IMR-90 (cell line): Measurements from ENCODE around the gene PRKAR1B.

Experiments used
- CHD1 ChIP-seq: IDR thresholded peaks from 2 replicates; pipeline ENCODE4 v1.6.1; 2012; ENCODE audit warnings: low read depth, low read length, improper control_type of control experiment
- MAZ ChIP-seq: IDR thresholded peaks from 2 replicates; pipeline ENCODE4 v1.6.1; 2012; ENCODE audit warnings: low read depth, mild to moderate bottlenecking, low read length, improper control_type of control experiment, moderate library complexity, borderline replicate concordance
- MXI1 ChIP-seq: IDR thresholded peaks from 2 replicates; pipeline ENCODE4 v1.6.1; 2012; ENCODE audit warnings: low read depth, mild to moderate bottlenecking, low read length, moderate library complexity, borderline replicate concordance
- NFE2L2 ChIP-seq: fragments of 150-350 bp; IDR thresholded peaks from 2 replicates; pipeline ENCODE4 v1.6.1; 2016; ENCODE audit warnings: low read depth, mild to moderate bottlenecking, low read length
- POLR2A ChIP-seq: IDR thresholded peaks from 2 replicates; pipeline ENCODE4 v1.6.1; 2012; ENCODE audit warnings: mild to moderate bottlenecking, low read depth, low read length
- RAD21 ChIP-seq: IDR thresholded peaks from 2 replicates; pipeline ENCODE4 v1.6.1; 2012; ENCODE audit warnings: low read length, improper control_type of control experiment
- RCOR1 ChIP-seq: IDR thresholded peaks from 2 replicates; pipeline ENCODE4 v1.6.1; 2012; ENCODE audit warnings: mild to moderate bottlenecking, low read length, improper control_type of control experiment; ENCODE audit not compliant: insufficient replicate concordance
- SMC3 ChIP-seq: fragments of 150-350 bp; IDR thresholded peaks from 2 replicates; pipeline ENCODE4 v1.6.1; 2016; ENCODE audit warnings: low read depth, mild to moderate bottlenecking, antibody characterized with exemption, low read length, moderate library complexity
- TF ChIP-seq, protein P1 (sequence below): conservative IDR thresholded peaks from 2 replicates; pipeline ENCODE4 v1.5.1; 2012; ENCODE audit warnings: mild to moderate bottlenecking, low read depth, low read length, improper control_type of control experiment
- TF ChIP-seq, protein P2 (sequence below): fragments of 150-350 bp; IDR thresholded peaks from 2 replicates; pipeline ENCODE4 v1.6.1; 2017; ENCODE audit warnings: mild to moderate bottlenecking, antibody characterized with exemption, low read length, low read depth
- TF ChIP-seq, protein P3 (sequence below): fragments of 150-350 bp; IDR thresholded peaks from 2 replicates; pipeline ENCODE4 v1.6.1; 2016; ENCODE audit warnings: low read depth, mild to moderate bottlenecking, low read length, moderate library complexity, borderline replicate concordance

GRCh38 chr7:759569-759968, 32.5 kb upstream of the PRKAR1B start:
- TF ChIP-seq, protein P1, sequence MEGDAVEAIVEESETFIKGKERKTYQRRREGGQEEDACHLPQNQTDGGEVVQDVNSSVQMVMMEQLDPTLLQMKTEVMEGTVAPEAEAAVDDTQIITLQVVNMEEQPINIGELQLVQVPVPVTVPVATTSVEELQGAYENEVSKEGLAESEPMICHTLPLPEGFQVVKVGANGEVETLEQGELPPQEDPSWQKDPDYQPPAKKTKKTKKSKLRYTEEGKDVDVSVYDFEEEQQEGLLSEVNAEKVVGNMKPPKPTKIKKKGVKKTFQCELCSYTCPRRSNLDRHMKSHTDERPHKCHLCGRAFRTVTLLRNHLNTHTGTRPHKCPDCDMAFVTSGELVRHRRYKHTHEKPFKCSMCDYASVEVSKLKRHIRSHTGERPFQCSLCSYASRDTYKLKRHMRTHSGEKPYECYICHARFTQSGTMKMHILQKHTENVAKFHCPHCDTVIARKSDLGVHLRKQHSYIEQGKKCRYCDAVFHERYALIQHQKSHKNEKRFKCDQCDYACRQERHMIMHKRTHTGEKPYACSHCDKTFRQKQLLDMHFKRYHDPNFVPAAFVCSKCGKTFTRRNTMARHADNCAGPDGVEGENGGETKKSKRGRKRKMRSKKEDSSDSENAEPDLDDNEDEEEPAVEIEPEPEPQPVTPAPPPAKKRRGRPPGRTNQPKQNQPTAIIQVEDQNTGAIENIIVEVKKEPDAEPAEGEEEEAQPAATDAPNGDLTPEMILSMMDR, result no peak
- TF ChIP-seq POLR2A (no peak), SMC3 (no peak), CHD1 (no peak), MXI1 (no peak), RCOR1 (no peak), NFE2L2 (no peak), RAD21 (no peak), MAZ (no peak)
- TF ChIP-seq, protein P2, sequence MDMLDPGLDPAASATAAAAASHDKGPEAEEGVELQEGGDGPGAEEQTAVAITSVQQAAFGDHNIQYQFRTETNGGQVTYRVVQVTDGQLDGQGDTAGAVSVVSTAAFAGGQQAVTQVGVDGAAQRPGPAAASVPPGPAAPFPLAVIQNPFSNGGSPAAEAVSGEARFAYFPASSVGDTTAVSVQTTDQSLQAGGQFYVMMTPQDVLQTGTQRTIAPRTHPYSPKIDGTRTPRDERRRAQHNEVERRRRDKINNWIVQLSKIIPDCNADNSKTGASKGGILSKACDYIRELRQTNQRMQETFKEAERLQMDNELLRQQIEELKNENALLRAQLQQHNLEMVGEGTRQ, result no peak
- TF ChIP-seq, protein P3, sequence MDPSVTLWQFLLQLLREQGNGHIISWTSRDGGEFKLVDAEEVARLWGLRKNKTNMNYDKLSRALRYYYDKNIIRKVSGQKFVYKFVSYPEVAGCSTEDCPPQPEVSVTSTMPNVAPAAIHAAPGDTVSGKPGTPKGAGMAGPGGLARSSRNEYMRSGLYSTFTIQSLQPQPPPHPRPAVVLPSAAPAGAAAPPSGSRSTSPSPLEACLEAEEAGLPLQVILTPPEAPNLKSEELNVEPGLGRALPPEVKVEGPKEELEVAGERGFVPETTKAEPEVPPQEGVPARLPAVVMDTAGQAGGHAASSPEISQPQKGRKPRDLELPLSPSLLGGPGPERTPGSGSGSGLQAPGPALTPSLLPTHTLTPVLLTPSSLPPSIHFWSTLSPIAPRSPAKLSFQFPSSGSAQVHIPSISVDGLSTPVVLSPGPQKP, result no peak
